Uterus (tissue), 2 donors: ENCODE data around the gene ZNF625.

Experiments used
- CTCF ChIP-seq, 4 experiments: fragments of 200-600 bp in 2 of 4; fragments of 450-650 bp in 2 of 4; sonication (generic) in 2 of 4; IDR thresholded peaks; one replicate each; pipeline ENCODE4 v1.5.1; 2016 to 2019; ENCODE audit warnings: antibody characterized with exemption in 4 of 4, mild to moderate bottlenecking in 2 of 4, moderate library complexity in 1 of 4
- POLR2A ChIP-seq, 2 donors: fragments of 450-650 bp; IDR thresholded peaks; one replicate each; pipeline ENCODE4 v1.6.1; 2016; ENCODE audit warnings: antibody characterized with exemption in 2 of 2, mild to moderate bottlenecking in 1 of 2, moderate library complexity in 1 of 2

GRCh38 chr19:12163826-12164225 lies 7.3 kb upstream of the ZNF625 start:
- no peak for TF ChIP-seq CTCF (IDR thresholded peaks at IDR 0.05)
- no peak for TF ChIP-seq POLR2A (IDR thresholded peaks at IDR 0.05)
